Measurements from ENCODE around the gene ANKRD44. TPM values are rescaled to one million over a fixed set of nuclear protein-coding genes. Genes with fewer than 3 reads are reported as not detected.
A peak's percentile ranks its signal among the peaks of the same experiment; 100 is the strongest.
"Not testable (repeated sequence)": the region's sequence is repeated elsewhere in the genome, so short reads cannot be mapped to it uniquely, and the experiment has no call there.

The ANKRD44 gene
- total RNA-seq, 2 experiments from 2014 or later = 214 to 246 TPM

DNA sequence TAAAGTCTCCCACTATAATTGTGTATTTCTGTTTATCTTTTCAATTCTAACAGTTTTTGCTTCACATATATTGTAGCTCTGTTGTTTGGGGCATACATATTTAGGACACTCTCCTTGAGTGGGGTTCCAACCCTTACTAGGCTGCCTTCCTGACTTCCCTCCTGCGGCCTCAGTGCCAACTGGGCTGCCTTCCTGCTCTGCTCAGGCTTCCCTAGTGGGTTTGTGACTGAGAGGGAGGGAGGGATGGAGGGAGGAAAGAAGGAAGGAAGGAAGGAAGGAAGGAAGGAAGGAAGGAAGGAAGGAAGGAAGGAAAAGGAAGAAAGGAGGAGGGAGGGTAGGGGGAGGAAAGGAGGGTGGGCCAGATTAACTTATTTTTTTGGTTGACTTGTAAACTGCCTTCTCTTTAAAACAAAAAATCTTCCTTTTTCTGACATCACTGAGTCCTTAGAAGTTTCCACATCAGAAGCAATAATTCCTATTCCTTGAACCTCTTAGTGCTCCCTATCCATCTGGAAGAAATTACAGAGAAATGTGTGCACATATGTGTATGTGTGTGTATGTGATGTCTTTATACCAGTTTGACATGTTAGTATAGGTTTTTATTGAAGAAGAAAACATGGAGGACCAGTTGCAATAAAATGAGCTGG, 238.7 kb downstream of the ANKRD44 start:
- peaks cover 38% of the 10 kb centered on the region for H3K4me1 Mint-ChIP-seq
- ChIA-PET CTCF (interaction anchor here (1.0 kb wide), 1 partner anchor 11 kb away, joined by 3 read pairs; no protein-coding TSS in a partner anchor), POLR2A (interaction anchor here (1.0 kb wide), 1 partner anchor 9 kb away, joined by 4 read pairs; no protein-coding TSS in a partner anchor)
- H3K27me3 Mint-ChIP-seq = no peaks in the 10 kb centered on the region
- H3K36me3 Mint-ChIP-seq (ENCODE audit: low read depth) = peaks cover 81% of the 10 kb centered on the region
- H3K27ac Mint-ChIP-seq = peak overlapping the region; percentile 64
- no peak overlapping the region for H3K4me3 Mint-ChIP-seq
- peaks cover 5% of the 10 kb centered on the region for H3K9me3 Mint-ChIP-seq
- no peak for DNase-seq

DNA sequence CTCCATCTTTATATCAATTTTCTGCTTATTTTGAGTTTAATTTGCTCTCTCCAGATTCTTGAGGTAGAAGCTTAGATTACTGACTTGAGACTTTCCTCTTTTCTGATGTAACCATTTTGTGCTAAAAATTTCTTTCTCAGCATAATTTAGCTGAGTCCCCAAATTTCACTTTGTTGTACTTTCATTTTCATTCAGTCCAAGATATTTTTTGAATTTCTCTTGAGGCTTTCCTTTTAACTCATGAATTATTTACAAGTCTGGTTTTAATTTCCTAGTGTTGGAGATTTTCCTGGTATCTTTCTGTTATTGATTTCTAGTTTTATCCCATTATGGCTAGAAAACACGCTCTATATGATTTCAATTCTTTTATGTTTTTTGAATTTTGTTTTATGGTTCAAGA, 239.4 kb downstream of the ANKRD44 start:
- Mint-ChIP-seq H3K9me3 (peaks cover 5% of the 10 kb centered on the region), H3K27me3 (no peaks in the 10 kb centered on the region), H3K4me1 (peaks cover 38% of the 10 kb centered on the region), H3K27ac (peak overlapping the region; percentile 64), H3K36me3 (ENCODE audit: low read depth) (peaks cover 81% of the 10 kb centered on the region), H3K4me3 (no peak overlapping the region)
- POLR2A ChIA-PET = interaction anchor here (1.0 kb wide), 1 partner anchor 10 kb away, joined by 4 read pairs; no protein-coding TSS in a partner anchor
- no peak for DNase-seq
- CTCF ChIA-PET = no interaction called here

DNA sequence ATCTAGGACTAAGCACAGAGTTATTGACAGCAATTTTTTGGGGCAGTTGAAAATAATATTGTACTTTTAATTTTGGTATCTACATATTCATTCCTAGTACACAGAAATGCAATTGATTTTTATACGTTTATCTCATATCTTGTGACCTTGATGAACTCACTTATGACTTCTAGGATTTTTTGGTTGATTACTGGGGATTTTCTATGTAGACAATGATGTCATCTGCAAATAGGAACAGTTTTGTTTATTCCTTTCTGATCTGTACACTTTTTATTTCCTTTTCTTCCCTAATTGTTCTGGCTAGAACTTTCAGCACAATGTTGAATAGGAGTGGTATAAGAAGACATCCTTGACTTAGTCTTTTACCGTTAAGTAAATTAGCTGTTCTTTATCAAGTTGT, 240.6 kb downstream of the ANKRD44 start:
- CTCF ChIA-PET = no interaction called here
- Mint-ChIP-seq H3K4me1 (peaks cover 39% of the 10 kb centered on the region), H3K27ac (peak overlapping the region; percentile 21)

DNA sequence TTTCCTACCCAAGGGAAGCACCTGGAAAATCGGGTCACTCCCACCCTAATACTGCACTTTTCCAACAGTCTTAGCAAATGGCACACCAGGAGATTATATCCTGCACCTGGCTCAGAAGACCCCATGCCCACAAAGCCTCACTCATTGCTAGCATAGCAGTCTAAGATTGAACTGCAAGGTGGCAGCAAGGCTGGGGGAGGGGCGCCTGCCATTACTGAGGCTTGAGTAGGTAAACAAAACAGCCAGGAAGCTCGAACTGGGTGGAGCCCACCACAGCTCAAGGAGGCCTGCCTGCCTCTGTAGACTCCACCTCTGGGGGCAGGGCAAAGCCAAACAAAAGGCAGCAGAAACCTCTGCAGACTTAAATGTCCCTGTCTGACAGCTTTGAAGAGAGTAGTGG, 248.0 kb downstream of the ANKRD44 start:
- H3K4me1 Mint-ChIP-seq = peaks cover 28% of the 10 kb centered on the region
- ChIA-PET POLR2A (interaction anchor here (0.8 kb wide), 1 partner anchor 13 kb away, joined by 3 read pairs; no protein-coding TSS in a partner anchor), CTCF (interaction anchor here (0.6 to 2.0 kb wide), 2 partner anchors 13 to 350 kb away, joined by 3 to 4 read pairs; no protein-coding TSS in a partner anchor)
- H3K27ac Mint-ChIP-seq = peak overlapping the region; percentile 56
- DNase-seq = peak; percentile 75
- not testable (repeated sequence) for H3K9me3 Mint-ChIP-seq, H3K27me3 Mint-ChIP-seq, H3K4me3 Mint-ChIP-seq
- H3K36me3 Mint-ChIP-seq (ENCODE audit: low read depth) = peaks cover 90% of the 10 kb centered on the region

More for the DNA sequence above, 240.6 kb downstream of the ANKRD44 start:
- no peak for DNase-seq
- Mint-ChIP-seq H3K36me3 (ENCODE audit: low read depth) (peaks cover 84% of the 10 kb centered on the region), H3K27me3 (no peaks in the 10 kb centered on the region), H3K9me3 (peaks cover 5% of the 10 kb centered on the region), H3K4me3 (no peak overlapping the region)
- POLR2A ChIA-PET = no interaction called here

DNA sequence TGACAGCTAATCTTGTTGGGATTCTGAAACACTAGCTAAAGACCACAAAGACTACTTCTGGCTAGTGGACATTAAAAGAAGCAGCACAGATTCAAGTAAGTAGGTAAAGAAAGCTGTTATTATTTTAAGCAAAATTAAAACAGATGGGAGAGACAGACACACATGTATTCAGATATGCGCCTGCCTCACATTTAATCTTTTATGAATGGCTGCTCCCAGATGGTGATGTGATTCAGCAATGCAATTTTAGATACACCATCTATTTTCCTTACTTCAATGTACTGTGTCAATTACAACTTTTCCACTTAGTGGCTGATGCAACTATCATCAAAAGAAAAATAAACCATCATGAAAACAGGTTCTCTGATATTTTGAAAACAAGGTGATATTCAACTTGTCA, 251.1 kb downstream of the ANKRD44 start:
- Mint-ChIP-seq H3K27me3 (no peaks in the 10 kb centered on the region), H3K4me1 (peaks cover 30% of the 10 kb centered on the region), H3K4me3 (no peak overlapping the region), H3K27ac (no peak overlapping the region), H3K36me3 (ENCODE audit: low read depth) (peaks cover 92% of the 10 kb centered on the region), H3K9me3 (peaks cover 24% of the 10 kb centered on the region)
- no peak for DNase-seq
- CTCF ChIA-PET = interaction anchor here (1.9 kb wide), 1 partner anchor 16 kb away, joined by 4 read pairs; no protein-coding TSS in a partner anchor
- POLR2A ChIA-PET = no interaction called here

DNA sequence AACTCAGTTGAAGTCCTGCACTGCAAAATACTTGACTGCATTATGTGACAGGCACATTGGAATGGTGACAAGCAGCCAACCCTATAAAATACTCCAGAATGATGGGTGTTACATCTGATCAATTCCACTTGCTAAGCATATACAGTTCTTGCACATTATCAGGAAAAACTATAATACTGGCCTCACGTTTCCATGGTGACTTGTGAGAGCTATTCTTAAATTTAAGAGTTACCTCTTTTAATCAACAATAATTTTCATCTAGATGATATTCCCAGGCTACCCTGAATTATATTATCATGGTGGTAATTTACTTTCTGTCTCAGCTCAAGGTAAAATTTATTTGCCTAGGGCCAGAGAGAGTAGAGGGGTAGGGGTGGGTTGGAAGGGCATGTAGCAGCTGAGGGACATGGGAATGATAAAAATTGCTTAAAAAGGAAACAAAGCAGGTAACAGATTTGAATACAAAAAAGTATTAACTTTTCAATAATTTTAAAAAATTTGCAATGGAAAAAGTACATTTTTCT, 251.7 kb downstream of the ANKRD44 start:
- Mint-ChIP-seq H3K4me1 (peaks cover 24% of the 10 kb centered on the region), H3K36me3 (ENCODE audit: low read depth) (peaks cover 92% of the 10 kb centered on the region), H3K4me3 (no peak overlapping the region), H3K27me3 (no peaks in the 10 kb centered on the region), H3K27ac (no peak overlapping the region), H3K9me3 (peaks cover 21% of the 10 kb centered on the region)
- ChIA-PET POLR2A (interaction anchor here (0.7 kb wide), 1 partner anchor 809 kb away, joined by 3 read pairs; no protein-coding TSS in a partner anchor), CTCF (interaction anchor here (0.7 kb wide), 1 partner anchor 324 kb away, joined by 3 read pairs; no protein-coding TSS in a partner anchor)
- DNase-seq = no peak

DNA sequence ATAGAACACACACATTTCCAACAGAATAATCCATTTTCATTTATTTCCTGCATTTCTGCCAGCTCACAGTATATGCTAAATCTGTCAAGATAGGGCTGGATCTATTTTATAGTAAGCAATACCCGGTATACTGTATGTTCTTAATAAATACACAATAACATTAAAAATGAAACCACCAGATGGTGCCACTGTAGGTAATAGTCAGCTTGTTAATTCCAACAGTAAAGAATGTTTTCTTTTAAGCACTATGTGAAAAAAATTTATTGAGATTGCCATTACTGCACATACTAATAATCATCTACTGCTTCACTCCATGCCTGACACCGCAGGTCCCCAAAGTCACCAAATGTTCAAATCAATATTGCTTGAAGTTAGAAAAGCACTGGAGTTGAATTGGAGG, 252.6 kb downstream of the ANKRD44 start:
- no peak overlapping the region for H3K27ac Mint-ChIP-seq
- H3K4me1 Mint-ChIP-seq = peaks cover 15% of the 10 kb centered on the region
- DNase-seq = no peak
- CTCF ChIA-PET = interaction anchor here (0.7 kb wide), 1 partner anchor 142 kb away, joined by 3 read pairs; no protein-coding TSS in a partner anchor
- peaks cover 92% of the 10 kb centered on the region for H3K36me3 Mint-ChIP-seq (ENCODE audit: low read depth)
- POLR2A ChIA-PET = no interaction called here
- no peak overlapping the region for H3K4me3 Mint-ChIP-seq
- H3K27me3 Mint-ChIP-seq = no peaks in the 10 kb centered on the region
- peaks cover 19% of the 10 kb centered on the region for H3K9me3 Mint-ChIP-seq

DNA sequence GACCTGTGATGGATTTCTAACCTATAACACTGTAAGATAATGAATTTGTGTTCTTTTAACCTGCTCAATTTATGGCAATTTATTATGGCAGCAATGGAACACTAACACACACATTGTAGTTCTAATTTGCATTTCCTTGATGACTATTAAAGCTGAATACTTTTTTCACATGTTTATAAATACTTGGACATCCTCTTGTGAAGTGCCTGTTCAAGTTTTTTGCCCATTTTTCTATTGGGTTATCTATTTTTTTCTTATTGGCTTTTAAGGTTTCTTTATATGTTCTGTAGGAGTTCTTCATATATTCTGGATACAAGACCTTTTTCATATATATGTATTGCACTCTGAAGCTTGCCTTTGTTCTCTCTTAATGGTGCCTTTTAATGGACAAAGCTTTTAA, 255.5 kb downstream of the ANKRD44 start:
- H3K4me1 Mint-ChIP-seq = peaks cover 9% of the 10 kb centered on the region
- H3K36me3 Mint-ChIP-seq (ENCODE audit: low read depth) = peaks cover 92% of the 10 kb centered on the region
- DNase-seq = no peak
- H3K27ac Mint-ChIP-seq = no peak overlapping the region
- POLR2A ChIA-PET = no interaction called here
- no peaks in the 10 kb centered on the region for H3K27me3 Mint-ChIP-seq
- H3K9me3 Mint-ChIP-seq = peaks cover 22% of the 10 kb centered on the region
- H3K4me3 Mint-ChIP-seq = no peak overlapping the region
- CTCF ChIA-PET = no interaction called here

DNA sequence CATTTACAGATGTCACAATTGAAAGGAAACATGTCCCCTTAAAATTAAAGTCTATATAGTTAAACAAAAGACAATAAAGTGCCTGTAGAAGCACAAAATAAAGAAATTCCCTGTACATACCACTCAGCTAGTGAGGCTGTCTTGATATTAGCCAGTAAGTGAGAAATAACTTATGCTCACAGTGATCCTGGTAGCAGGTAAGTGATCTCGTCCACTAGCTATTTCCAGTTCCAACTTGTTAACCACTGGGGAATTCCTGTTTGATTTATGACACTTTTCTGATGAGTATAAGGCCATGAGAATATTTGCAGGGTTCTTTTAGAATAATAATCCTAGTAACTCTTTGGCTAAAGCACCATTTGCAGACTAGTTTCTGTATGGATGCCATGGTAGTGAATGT, 256.1 kb downstream of the ANKRD44 start:
- no peak overlapping the region for H3K4me3 Mint-ChIP-seq
- POLR2A ChIA-PET = no interaction called here
- H3K27ac Mint-ChIP-seq = no peak overlapping the region

DNA sequence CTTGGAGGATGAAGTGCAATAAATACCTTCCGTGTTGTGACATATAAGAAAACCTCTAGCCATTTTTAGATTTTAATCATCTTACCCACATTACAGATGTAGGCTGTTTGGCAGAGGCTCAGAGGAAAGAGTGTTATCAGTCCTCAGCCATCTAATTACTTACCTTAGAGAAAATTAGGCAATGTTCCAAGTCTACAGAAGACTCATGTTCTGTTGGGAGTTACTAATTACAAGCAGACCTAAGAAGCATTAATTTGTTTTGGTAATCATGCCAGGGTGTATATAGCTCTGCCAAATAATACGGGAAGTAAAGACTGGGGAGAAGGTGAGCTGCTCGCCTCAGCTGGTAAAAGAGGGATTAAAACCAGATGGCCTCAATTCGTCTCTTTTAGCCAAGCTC, 258.2 kb downstream of the ANKRD44 start:
- CTCF ChIA-PET = interaction anchor here (2.3 kb wide), 1 partner anchor 61 kb away, joined by 5 read pairs; no protein-coding TSS in a partner anchor
- Mint-ChIP-seq H3K36me3 (ENCODE audit: low read depth) (peaks cover 92% of the 10 kb centered on the region), H3K27me3 (no peaks in the 10 kb centered on the region), H3K27ac (no peak overlapping the region), H3K4me3 (no peak overlapping the region), H3K4me1 (peaks cover 9% of the 10 kb centered on the region), H3K9me3 (peaks cover 25% of the 10 kb centered on the region)
- no peak for DNase-seq
- POLR2A ChIA-PET = interaction anchor here (0.5 kb wide), 1 partner anchor 358 kb away, joined by 3 read pairs; no protein-coding TSS in a partner anchor

More for the DNA sequence above, 256.1 kb downstream of the ANKRD44 start:
- H3K9me3 Mint-ChIP-seq = peaks cover 26% of the 10 kb centered on the region
- H3K36me3 Mint-ChIP-seq (ENCODE audit: low read depth) = peaks cover 92% of the 10 kb centered on the region
- H3K27me3 Mint-ChIP-seq = no peaks in the 10 kb centered on the region
- CTCF ChIA-PET = no interaction called here
- no peak for DNase-seq
- peaks cover 9% of the 10 kb centered on the region for H3K4me1 Mint-ChIP-seq

DNA sequence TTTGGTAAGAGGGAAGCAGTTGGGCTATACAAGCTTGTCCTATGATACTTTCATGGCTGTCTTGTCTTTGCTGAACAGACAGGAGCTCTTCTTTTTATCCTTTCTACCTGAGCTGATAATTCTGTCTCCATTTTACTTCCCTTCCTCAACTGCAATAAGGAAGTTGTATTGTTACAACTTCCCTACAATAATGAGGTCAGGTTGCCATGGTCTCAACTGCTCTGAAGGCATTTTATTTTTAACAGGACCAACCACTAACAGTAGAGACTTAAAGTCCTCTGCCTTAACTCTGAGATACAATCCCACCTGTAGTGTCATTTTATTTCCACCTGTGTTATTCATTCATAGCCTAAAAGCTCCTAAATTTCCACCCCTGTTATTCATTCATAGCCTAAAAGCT, 265.5 kb downstream of the ANKRD44 start:
- Mint-ChIP-seq H3K36me3 (ENCODE audit: low read depth) (peaks cover 58% of the 10 kb centered on the region), H3K4me3 (no peak overlapping the region), H3K9me3 (peaks cover 5% of the 10 kb centered on the region), H3K27ac (peak overlapping the region; percentile 47), H3K27me3 (no peaks in the 10 kb centered on the region), H3K4me1 (peaks cover 13% of the 10 kb centered on the region)
- CTCF ChIA-PET = interaction anchor here (1.0 to 1.4 kb wide), 2 partner anchors 10 to 16 kb away, joined by 3 to 4 read pairs; no protein-coding TSS in a partner anchor
- DNase-seq = no peak
- POLR2A ChIA-PET = interaction anchor here (1.1 kb wide), 1 partner anchor 31 kb away, joined by 3 read pairs; no protein-coding TSS in a partner anchor

DNA sequence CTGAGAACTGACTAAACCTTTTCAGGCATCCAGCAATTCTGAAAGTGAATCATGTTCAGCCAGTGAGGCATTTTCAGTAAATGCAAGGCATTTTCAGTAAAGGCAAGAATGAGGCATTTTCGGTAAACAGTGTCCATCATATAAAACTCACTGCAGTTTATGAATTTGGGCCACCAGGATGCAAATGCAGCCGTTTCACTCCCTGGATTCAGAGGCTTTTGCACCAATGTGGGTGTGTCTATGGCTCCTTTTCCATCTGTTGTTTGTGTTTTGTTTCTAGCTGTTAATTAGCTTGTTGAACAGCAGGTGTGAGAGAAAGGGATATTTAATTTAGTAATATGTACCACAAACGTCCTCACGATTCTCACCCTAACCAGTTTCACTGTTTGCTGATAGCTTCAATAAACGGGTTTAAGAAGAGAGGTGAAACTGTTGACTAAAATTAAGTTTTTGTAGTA, 267.8 kb downstream of the ANKRD44 start:
- Mint-ChIP-seq H3K4me1 (peaks cover 16% of the 10 kb centered on the region), H3K4me3 (no peak overlapping the region), H3K27ac (no peak overlapping the region), H3K9me3 (no peaks in the 10 kb centered on the region), H3K36me3 (ENCODE audit: low read depth) (peaks cover 53% of the 10 kb centered on the region), H3K27me3 (no peaks in the 10 kb centered on the region)
- CTCF ChIA-PET = interaction anchor here (0.6 to 0.7 kb wide), 2 partner anchors 64 to 823 kb away, joined by 3 to 4 read pairs; no protein-coding TSS in a partner anchor
- POLR2A ChIA-PET = interaction anchor here (0.6 kb wide), 1 partner anchor 1373 kb away, joined by 3 read pairs; no protein-coding TSS in a partner anchor
- no peak for DNase-seq

DNA sequence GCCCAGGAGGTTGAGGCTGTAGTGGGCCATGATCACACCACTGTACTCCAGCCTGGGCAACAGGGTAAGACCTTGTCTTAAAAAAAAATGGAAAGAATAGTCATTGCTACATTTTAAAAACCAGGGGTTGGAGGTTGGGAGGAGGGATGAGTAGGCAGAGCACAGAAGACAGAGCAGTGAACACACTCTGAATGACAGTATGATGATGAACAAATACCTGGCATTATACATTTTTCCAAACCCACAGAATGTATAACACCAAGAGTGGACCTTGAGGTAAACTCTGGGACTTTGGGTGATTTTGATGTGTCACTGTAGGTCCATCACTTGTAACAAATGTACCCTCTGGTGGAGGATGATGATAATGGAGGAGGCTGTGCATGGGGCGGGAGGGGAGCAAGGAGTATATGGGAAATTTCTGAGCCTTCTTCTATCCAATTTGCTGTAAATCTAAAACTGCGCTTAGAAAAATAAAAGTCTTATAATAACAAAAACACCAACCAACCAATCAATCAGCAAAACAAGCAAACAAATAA, 272.6 kb downstream of the ANKRD44 start:
- POLR2A ChIA-PET = no interaction called here
- Mint-ChIP-seq H3K9me3 (peaks cover 10% of the 10 kb centered on the region), H3K27ac (no peak overlapping the region), H3K4me3 (no peak overlapping the region), H3K4me1 (peaks cover 14% of the 10 kb centered on the region), H3K27me3 (no peaks in the 10 kb centered on the region), H3K36me3 (ENCODE audit: low read depth) (peaks cover 84% of the 10 kb centered on the region)
- CTCF ChIA-PET = interaction anchor here (1.5 kb wide), 1 partner anchor 8 kb away, joined by 6 read pairs; no protein-coding TSS in a partner anchor
- DNase-seq = no peak

Measured in activated CD4-positive, alpha-beta memory T cell treated with anti-CD3 and anti-CD28 coated beads, Interleukin-2, amount 10 ng/mL, durations not matched to agents 7 days and 5 days (primary cell).